ENCODE measurements around the gene MRPL50. TPM values are rescaled to one million over a fixed set of nuclear protein-coding genes. Genes with fewer than 3 reads are reported as not detected.

The MRPL50 gene
- total and polyA plus RNA-seq, 9 of the 15 experiments (the other 6 are each of a cell fraction or from before 2014, with no cell fraction given): 17.5 to 107 (median 37.4) TPM

DNA sequence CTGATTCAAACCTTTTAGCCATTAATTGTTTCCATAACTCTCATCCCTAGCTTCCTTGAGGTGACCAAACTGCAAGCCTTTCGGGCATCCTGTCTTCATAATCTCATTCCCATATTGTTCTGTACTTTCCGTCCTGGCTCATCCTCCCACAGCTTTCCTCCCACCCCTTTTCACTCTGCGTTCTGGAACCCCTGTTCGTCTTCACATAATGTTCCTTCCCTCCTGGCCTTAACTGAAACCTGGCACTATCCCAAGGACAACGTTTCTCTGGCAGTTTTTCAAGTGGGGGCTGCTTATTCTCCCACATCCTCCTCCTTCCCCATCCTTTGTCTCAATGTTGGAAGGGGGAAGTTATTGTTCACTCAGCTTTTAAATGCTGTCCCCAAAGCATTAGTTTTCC lies 1.7 kb upstream of the MRPL50 start:
- WGBS (ENCODE audit: insufficient coverage, low coverage, missing lambda C conversion rate): 14% methylated on average over 5 of the region's 5 CpGs
- TSS peak; percentile 37 for BruUV-seq (replicated peaks)
- CTCF ChIA-PET (ENCODE audit: low intra/inter-chr PET ratio): no interaction called here

GRCh38 chr9:101399643-101399970 lies 1.2 kb upstream of the MRPL50 start:
- H2AFZ ChIP-seq (ENCODE audit: low read depth, low read length): 0 out of 2 replicates have a peak overlapping the region, but pooled peaks have one; percentile 66
- peaks cover 11 to 17% of the 10 kb centered on the region in 2 experiments; a peak in 3 of 5 replicates for H3K4me1 ChIP-seq (replicated peaks in 1 of 2; ENCODE audit: control insufficient read depth in 2 of 2, insufficient read depth in 2 of 2, low read length in 2 of 2)
- H4K20me1 ChIP-seq (replicated peaks; ENCODE audit: control insufficient read depth, insufficient read depth, low read length): no peaks in the 10 kb centered on the region
- peaks cover 71% of the 10 kb centered on the region for H3K36me3 ChIP-seq (ENCODE audit: control insufficient read depth, insufficient read depth, low read length)
- no peaks in the 10 kb centered on the region for H3K27me3 ChIP-seq (ENCODE audit: control insufficient read depth in 2 of 2, insufficient read depth in 2 of 2, low read length in 2 of 2)
- peak overlapping the region; percentile 81 to 97 for H3K9ac ChIP-seq (ENCODE audit: insufficient read depth in 1 of 2, low read depth in 2 of 2, low read length in 2 of 2)
- in situ Hi-C loops (cut with MboI) (no loop called here), intact Hi-C loops (cut with micrococcal nuclease) (loop anchor here (2.0 to 10.0 kb wide), 3 partner anchors 48 to 685 kb away; partner anchors contain the start of gene RNF20)
- BruUV-seq (replicated peaks): no TSS peak
- peak overlapping the region; percentile 88 for H3K4me2 ChIP-seq (ENCODE audit: insufficient read depth, low read length)
- peak overlapping the region; percentile 79 for H3K4me3 ChIP-seq
- ATAC-seq (no peak), FAIRE-seq (no peak), DNase-seq (ENCODE audit: extremely low read depth in 1 of 4, low spot score in 3 of 4) (no peak)
- H3K79me2 ChIP-seq (ENCODE audit: control insufficient read depth, insufficient read depth, low read length): peaks cover 65% of the 10 kb centered on the region
- H3K9me3 ChIP-seq (replicated peaks; ENCODE audit: control insufficient read depth, insufficient read depth, low read depth, low read length): peaks cover 20% of the 10 kb centered on the region; the same call in 1 of the 2 replicates
- WGBS (ENCODE audit: insufficient coverage, low coverage, missing lambda C conversion rate): 5% methylated on average over 2 of the region's 2 CpGs
- H3K27ac ChIP-seq (ENCODE audit: extremely low read depth, low read depth, low read length): peak overlapping the region; percentile 83
- ChIA-PET POLR2A (interaction anchor here (0.7 to 1.9 kb wide), 4 partner anchors 9 to 779 kb away, joined by 3 to 5 read pairs (median 5); partner anchors contain the start of gene RNF20), CTCF (ENCODE audit: low intra/inter-chr PET ratio) (no interaction called here)
- no peaks in the 10 kb centered on the region for H3K9me1 ChIP-seq (ENCODE audit: control insufficient read depth, insufficient read depth, low read length)
- TF ChIP-seq TCF3 (CRISPR knock-in tag; IDR thresholded peaks at IDR 0.05): no peak
- no peak for TF ChIP-seq HES1 (IDR thresholded peaks at IDR 0.05; ENCODE audit: low read depth)
- TF ChIP-seq ATF7 (IDR thresholded peaks at IDR 0.05): no peak
- no peak for TF ChIP-seq ARID3B (CRISPR knock-in tag; IDR thresholded peaks at IDR 0.05; ENCODE audit: borderline replicate concordance)
- no peak for TF ChIP-seq HMGN3 (IDR thresholded peaks at IDR 0.05; ENCODE audit: borderline replicate concordance, extremely low read depth, insufficient read length, low read depth, low read length)
- no peak for TF ChIP-seq ZBTB2 (IDR thresholded peaks at IDR 0.05)
- peak; percentile 10 for TF ChIP-seq MEIS2 (IDR thresholded peaks at IDR 0.05; ENCODE audit: partially characterized antibody)
- peak; percentile 64 for TF ChIP-seq CEBPB (tag; IDR thresholded peaks at IDR 0.05)
- TF ChIP-seq BRD9 (IDR thresholded peaks at IDR 0.05; ENCODE audit: low read depth, partially characterized antibody): no peak

More for the DNA sequence above, 1.7 kb upstream of the MRPL50 start:
- Histone ChIP-seq H3K9me3 (replicated peaks; ENCODE audit: control insufficient read depth, insufficient read depth, low read depth, low read length) (peaks cover 22% of the 10 kb centered on the region; the same call in 1 of the 2 replicates), H3K4me2 (ENCODE audit: insufficient read depth, low read length) (peak overlapping the region; percentile 88), H3K79me2 (ENCODE audit: control insufficient read depth, insufficient read depth, low read length) (peaks cover 60% of the 10 kb centered on the region), H3K36me3 (ENCODE audit: control insufficient read depth, insufficient read depth, low read length) (peaks cover 71% of the 10 kb centered on the region), H4K20me1 (replicated peaks; ENCODE audit: control insufficient read depth, insufficient read depth, low read length) (no peaks in the 10 kb centered on the region), H2AFZ (ENCODE audit: low read depth, low read length) (no peak overlapping the region), H3K4me3 (peak overlapping the region; percentile 79; the same call in 1 of the 2 replicates), H3K4me1 (replicated peaks in 1 of 2; ENCODE audit: control insufficient read depth in 2 of 2, insufficient read depth in 2 of 2, low read length in 2 of 2) (peaks cover 11 to 17% of the 10 kb centered on the region in 2 experiments; a peak in 3 of 5 replicates), H3K27ac (ENCODE audit: extremely low read depth, low read depth, low read length) (no peak overlapping the region), H3K9me1 (ENCODE audit: control insufficient read depth, insufficient read depth, low read length) (no peaks in the 10 kb centered on the region), H3K27me3 (ENCODE audit: control insufficient read depth in 2 of 2, insufficient read depth in 2 of 2, low read length in 2 of 2) (no peaks in the 10 kb centered on the region), H3K9ac (ENCODE audit: insufficient read depth in 1 of 2, low read depth in 2 of 2, low read length in 2 of 2) (peak overlapping the region; percentile 37 to 81; a peak in 3 of 4 replicates)
- in situ Hi-C loops (cut with MboI) (no loop called here), intact Hi-C loops (cut with micrococcal nuclease) (no loop called here)
- DNase-seq (ENCODE audit: extremely low read depth in 1 of 4, low spot score in 3 of 4) (peak in 3 of 4 experiments; percentile 11 to 39 (median 14)), FAIRE-seq (no peak), ATAC-seq (no peak)
- no peak for TF ChIP-seq ZNF445 (CRISPR knock-in tag; IDR thresholded peaks at IDR 0.05; ENCODE audit: low read depth)
- peak; percentile 79 for TF ChIP-seq NFIC (IDR thresholded peaks at IDR 0.05)
- TF ChIP-seq MTA2 (IDR thresholded peaks at IDR 0.05; ENCODE audit: low read depth): no peak
- 0 out of 2 replicates have a peak, but pooled peaks have one; percentile 28 for TF ChIP-seq ZNF316 (IDR thresholded peaks at IDR 0.05)
- no peak for TF ChIP-seq ARNT (IDR thresholded peaks at IDR 0.05)
- POLR2A ChIA-PET: interaction anchor here (1.6 to 1.9 kb wide), 2 partner anchors 9 to 133 kb away, joined by 5 read pairs; partner anchors contain the start of gene RNF20

All from K562 (cell line).